H9 (cell line): Measurements from ENCODE around the gene EML5. TPM values are rescaled to one million over a fixed set of nuclear protein-coding genes. Genes with fewer than 3 reads are reported as not detected.

ENCODE experiments used
- DNase-seq: peaks from one replicate; pipeline ENCODE4 v3.0.0-alpha.2; 2017
- H2AFZ ChIP-seq: one replicate; pipeline ENCODE4 v1.6.1; 2013; ENCODE audit warnings: mild to moderate bottlenecking, low read length, control low read depth, moderate library complexity
- H2AK5ac ChIP-seq: 2 replicates; pipeline ENCODE4 v1.6.1; 2013; ENCODE audit warnings: low read length, control low read depth, mixed read lengths; ENCODE audit not compliant: insufficient read length
- H2BK120ac ChIP-seq: one replicate; pipeline ENCODE4 v1.6.1; 2013; ENCODE audit warnings: low read depth, mild to moderate bottlenecking, low read length, control low read depth, inconsistent platforms; ENCODE audit not compliant: poor library complexity, severe bottlenecking
- H2BK12ac ChIP-seq: 2 replicates; pipeline ENCODE4 v1.6.1; 2013; ENCODE audit warnings: low read length, control low read depth, mixed read lengths, low read depth; ENCODE audit not compliant: insufficient read length
- H2BK15ac ChIP-seq: 2 replicates; pipeline ENCODE4 v1.6.1; 2013; ENCODE audit warnings: low read depth, low read length, control low read depth
- H2BK20ac ChIP-seq: one replicate; pipeline ENCODE4 v1.6.1; 2013; ENCODE audit warnings: low read depth, mild to moderate bottlenecking, low read length, control low read depth, inconsistent platforms; ENCODE audit not compliant: poor library complexity, severe bottlenecking
- H2BK5ac ChIP-seq: 2 replicates; pipeline ENCODE4 v1.6.1; 2013; ENCODE audit warnings: low read length, control low read depth, mixed read lengths; ENCODE audit not compliant: insufficient read length
- H3K14ac ChIP-seq: 2 replicates; pipeline ENCODE4 v1.6.1; 2013; ENCODE audit warnings: low read length, control low read depth; ENCODE audit not compliant: insufficient read depth
- H3K18ac ChIP-seq: 2 replicates; pipeline ENCODE4 v1.6.1; 2013; ENCODE audit warnings: low read depth, mild to moderate bottlenecking, mixed read lengths, low read length, control low read depth; ENCODE audit not compliant: insufficient read length
- H3K23ac ChIP-seq: 2 replicates; pipeline ENCODE4 v1.6.1; 2013; ENCODE audit warnings: low read length, control low read depth, mixed read lengths, low read depth; ENCODE audit not compliant: insufficient read length
- H3K23me2 ChIP-seq: 2 replicates; pipeline ENCODE4 v1.6.1; 2013; ENCODE audit warnings: low read depth, mild to moderate bottlenecking, mixed read lengths, low read length, control low read depth; ENCODE audit not compliant: insufficient read length, poor library complexity, severe bottlenecking
- H3K27ac ChIP-seq: 2 replicates; pipeline ENCODE4 v1.5.1; 2013; ENCODE audit warnings: low read length, control low read depth, mixed read lengths, low read depth; ENCODE audit not compliant: insufficient read length
- H3K27me3 ChIP-seq: 2 replicates; pipeline ENCODE4 v1.6.1; 2013; ENCODE audit warnings: low read length, control low read depth, inconsistent platforms; ENCODE audit not compliant: insufficient read depth
- H3K4ac ChIP-seq: 2 replicates; pipeline ENCODE4 v1.6.1; 2013; ENCODE audit warnings: low read depth, mild to moderate bottlenecking, control low read depth, inconsistent platforms, low read length, moderate library complexity
- H3K4me1 ChIP-seq: 2 replicates; pipeline ENCODE4 v1.6.1; 2013; ENCODE audit warnings: low read length, control low read depth, inconsistent platforms; ENCODE audit not compliant: insufficient read depth
- H3K4me2 ChIP-seq: 2 replicates; pipeline ENCODE4 v1.6.1; 2013; ENCODE audit warnings: low read length, control low read depth, mixed read lengths; ENCODE audit not compliant: insufficient read length, insufficient read depth
- H3K56ac ChIP-seq: 2 replicates; pipeline ENCODE4 v1.6.1; 2013; ENCODE audit warnings: low read depth, mild to moderate bottlenecking, mixed read lengths, low read length, control low read depth; ENCODE audit not compliant: insufficient read length
- H3K79me1 ChIP-seq: 2 replicates; pipeline ENCODE4 v1.6.1; 2013; ENCODE audit warnings: low read depth, mild to moderate bottlenecking, moderate library complexity, low read length, control low read depth, inconsistent platforms; ENCODE audit not compliant: insufficient read depth, poor library complexity, severe bottlenecking
- H3K79me2 ChIP-seq: 2 replicates; pipeline ENCODE4 v1.6.1; 2013; ENCODE audit warnings: low read length, control low read depth, inconsistent platforms; ENCODE audit not compliant: insufficient read depth
- H3K9ac ChIP-seq: 2 replicates; pipeline ENCODE4 v1.6.1; 2013; ENCODE audit warnings: low read length, control low read depth, mixed read lengths; ENCODE audit not compliant: insufficient read length; ENCODE audit errors: extremely low read depth
- H3K9me3 ChIP-seq: one replicate; pipeline ENCODE4 v1.6.1; 2013; ENCODE audit warnings: low read depth, low read length, inconsistent platforms; ENCODE audit not compliant: control insufficient read depth
- H3T11ph ChIP-seq: one replicate; pipeline ENCODE4 v1.6.1; 2013; ENCODE audit warnings: mild to moderate bottlenecking, low read length, control low read depth, inconsistent platforms
- H4K20me1 ChIP-seq: one replicate; pipeline ENCODE4 v1.6.1; 2013; ENCODE audit not compliant: control insufficient read depth, insufficient read length, insufficient read depth
- H4K5ac ChIP-seq: 2 replicates; pipeline ENCODE4 v1.6.1; 2013; ENCODE audit warnings: low read depth, mild to moderate bottlenecking, mixed read lengths, low read length, control low read depth; ENCODE audit not compliant: insufficient read length
- H4K8ac ChIP-seq: replicated peaks from 2 replicates; pipeline ENCODE4 v1.6.1; 2013; ENCODE audit warnings: low read length, control low read depth, mixed read lengths, low read depth; ENCODE audit not compliant: insufficient read length
- H4K91ac ChIP-seq: 2 replicates; pipeline ENCODE4 v1.6.1; 2013; ENCODE audit warnings: low read depth, mild to moderate bottlenecking, moderate library complexity, mixed read lengths, low read length, control low read depth; ENCODE audit not compliant: insufficient read length
- H3K27ac Mint-ChIP-seq, 3 experiments: 2 replicates in 2 of 3; 3 replicates in 1 of 3; pipeline ENCODE4 v1.8.0; 2020 to 2021; ENCODE audit warnings: mixed read lengths in 3 of 3, mild to moderate bottlenecking in 1 of 3, moderate library complexity in 1 of 3
- H3K27me3 Mint-ChIP-seq: 2 replicates; pipeline ENCODE4 v1.8.0; 2021; ENCODE audit warnings: low read depth, mild to moderate bottlenecking, moderate library complexity, mixed read lengths
- H3K36me3 Mint-ChIP-seq, 3 experiments: 2 replicates in 2 of 3; 3 replicates in 1 of 3; pipeline ENCODE4 v1.8.0; 2020 to 2021; ENCODE audit warnings: low read depth in 3 of 3, mixed read lengths in 3 of 3; ENCODE audit not compliant: insufficient read depth in 1 of 3
- H3K4me1 Mint-ChIP-seq, 2 experiments: 2 replicates each; pipeline ENCODE4 v1.8.0; 2020; ENCODE audit warnings: mixed read lengths in 2 of 2
- H3K4me3 Mint-ChIP-seq, 2 experiments: 2 replicates in 1 of 2; 3 replicates in 1 of 2; pipeline ENCODE4 v1.8.0; 2020 to 2021; ENCODE audit warnings: mild to moderate bottlenecking in 2 of 2, mixed read lengths in 2 of 2, moderate library complexity in 1 of 2
- H3K9me3 Mint-ChIP-seq, 2 experiments: 2 replicates in 1 of 2; 3 replicates in 1 of 2; pipeline ENCODE4 v1.8.0; 2020; ENCODE audit warnings: mild to moderate bottlenecking in 2 of 2, mixed read lengths in 2 of 2, moderate library complexity in 1 of 2
- WGBS: extraction: QIAGEN DNeasy Blood & Tissue Kit; methylation state at CpG from one replicate; pipeline ENCODE4 v1.1.7; 2013; ENCODE audit warnings: missing lambda C conversion rate, low lambda C conversion rate, mixed read lengths; ENCODE audit not compliant: insufficient read length; ENCODE audit errors: extremely low coverage; 5-methylcytosine and 5-hydroxymethylcytosine counted together
- total RNA-seq: library from RNA; stranded (reverse); gene quantifications from 2 replicates; pipeline ENCODE4 v1.2.1, GENCODE V29; 2021
- TF ChIP-seq, protein P1 (sequence below): fragments of 200-600 bp; sonication (generic); conservative IDR thresholded peaks from 3 replicates; pipeline ENCODE4 v1.8.0; 2021; ENCODE audit warnings: antibody characterized with exemption, mild to moderate bottlenecking

Gene EML5
- total RNA-seq, 1 experiment from 2014 or later = 0.81 TPM

DNA sequence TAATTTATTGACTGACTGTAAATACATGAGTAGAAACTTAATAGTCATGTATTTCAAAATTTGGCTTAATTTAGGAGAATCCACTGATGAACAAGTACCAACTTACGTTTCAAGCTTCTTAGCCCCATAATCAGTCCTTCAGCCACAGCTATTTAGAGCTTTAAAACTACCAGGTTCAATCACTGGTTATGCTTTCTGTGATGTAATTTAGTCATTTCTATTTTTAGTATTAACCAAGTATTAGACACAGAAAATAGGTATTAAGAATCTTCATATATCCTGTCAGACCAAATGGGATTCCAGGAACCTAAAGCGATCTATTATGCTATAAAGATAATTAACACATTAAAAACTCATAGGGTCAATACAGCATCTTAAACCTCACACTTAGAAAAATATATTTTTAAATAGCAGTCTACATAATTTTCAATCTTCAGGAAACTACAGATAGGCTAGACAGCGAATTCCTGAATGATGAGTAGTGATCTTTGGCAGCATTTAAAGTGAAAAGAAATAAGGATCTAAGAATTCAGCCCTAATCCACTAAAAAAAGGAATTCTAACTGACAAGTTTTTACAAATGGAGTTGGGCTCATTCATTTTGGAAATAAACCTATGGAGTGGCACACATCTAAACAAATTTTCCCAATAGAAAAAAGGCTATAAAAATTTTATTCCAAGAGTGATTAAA lies 178.4 kb downstream of the EML5 start:
- no peaks in the 10 kb centered on the region for H3K79me1 ChIP-seq
- H3K23ac ChIP-seq = no peak overlapping the region
- no peaks in the 10 kb centered on the region; the same call in none of the 2 replicates for H3K4me1 ChIP-seq
- no peak overlapping the region for H2BK120ac ChIP-seq
- no peak overlapping the region for H4K91ac ChIP-seq
- H4K8ac ChIP-seq = no peak overlapping the region
- no peak overlapping the region for H3K4ac ChIP-seq
- no peak overlapping the region for H3K4me2 ChIP-seq
- no peak overlapping the region for H2AFZ ChIP-seq
- Mint-ChIP-seq H3K36me3 (peaks cover 21 to 46% (median 42%) of the 10 kb centered on the region in 3 experiments; a peak in 6 of 7 replicates), H3K4me3 (no peak overlapping the region), H3K4me1 (peaks cover 14 to 18% of the 10 kb centered on the region in 2 experiments), H3K27me3 (no peaks in the 10 kb centered on the region; the same call in 1 of the 2 replicates), H3K9me3 (no peaks in the 10 kb centered on the region), H3K27ac (no peak overlapping the region)
- no peak for DNase-seq
- H3K9me3 ChIP-seq = no peaks in the 10 kb centered on the region
- no peak overlapping the region for H3K14ac ChIP-seq
- no peak overlapping the region for H3K9ac ChIP-seq
- H3K27me3 ChIP-seq = no peaks in the 10 kb centered on the region
- no peak overlapping the region for H3K56ac ChIP-seq
- H2BK15ac ChIP-seq = no peak overlapping the region
- no peak overlapping the region for H3K18ac ChIP-seq
- TF ChIP-seq, protein P1, sequence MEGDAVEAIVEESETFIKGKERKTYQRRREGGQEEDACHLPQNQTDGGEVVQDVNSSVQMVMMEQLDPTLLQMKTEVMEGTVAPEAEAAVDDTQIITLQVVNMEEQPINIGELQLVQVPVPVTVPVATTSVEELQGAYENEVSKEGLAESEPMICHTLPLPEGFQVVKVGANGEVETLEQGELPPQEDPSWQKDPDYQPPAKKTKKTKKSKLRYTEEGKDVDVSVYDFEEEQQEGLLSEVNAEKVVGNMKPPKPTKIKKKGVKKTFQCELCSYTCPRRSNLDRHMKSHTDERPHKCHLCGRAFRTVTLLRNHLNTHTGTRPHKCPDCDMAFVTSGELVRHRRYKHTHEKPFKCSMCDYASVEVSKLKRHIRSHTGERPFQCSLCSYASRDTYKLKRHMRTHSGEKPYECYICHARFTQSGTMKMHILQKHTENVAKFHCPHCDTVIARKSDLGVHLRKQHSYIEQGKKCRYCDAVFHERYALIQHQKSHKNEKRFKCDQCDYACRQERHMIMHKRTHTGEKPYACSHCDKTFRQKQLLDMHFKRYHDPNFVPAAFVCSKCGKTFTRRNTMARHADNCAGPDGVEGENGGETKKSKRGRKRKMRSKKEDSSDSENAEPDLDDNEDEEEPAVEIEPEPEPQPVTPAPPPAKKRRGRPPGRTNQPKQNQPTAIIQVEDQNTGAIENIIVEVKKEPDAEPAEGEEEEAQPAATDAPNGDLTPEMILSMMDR = no peak
- no peaks in the 10 kb centered on the region for H3K79me2 ChIP-seq
- no peaks in the 10 kb centered on the region for H4K20me1 ChIP-seq
- no peaks in the 10 kb centered on the region for H3K23me2 ChIP-seq
- H2AK5ac ChIP-seq = no peak overlapping the region
- H3K27ac ChIP-seq = no peak overlapping the region
- no peak overlapping the region for H4K5ac ChIP-seq
- H2BK5ac ChIP-seq = no peak overlapping the region
- WGBS = no CpG with 5 or more reads among the region's 3 CpGs
- H2BK12ac ChIP-seq = no peak overlapping the region
- no peak overlapping the region for H3T11ph ChIP-seq
- H2BK20ac ChIP-seq = no peak overlapping the region
